Epithelial cell of esophagus (primary cell): ENCODE data around the gene TBC1D26.
"Not testable (repeated sequence)": the region's sequence is repeated elsewhere in the genome, so short reads cannot be mapped to it uniquely, and the experiment has no call there.

ENCODE experiments used
- DNase-seq: peaks from one replicate; pipeline ENCODE4 v3.0.0; 2010; ENCODE audit warnings: low read depth
- H3K4me3 ChIP-seq: 2 replicates; pipeline ENCODE4 v1.5.1; 2011; ENCODE audit warnings: mild to moderate bottlenecking, low read length, control low read depth

TBC1D26 gene

GRCh38 chr17:15731900-15732299, at the start of gene TBC1D26:
Gene TBC1D26, plus strand, starts transcription at chr17:15732283. Its CDS starts 3,066 bp downstream, at chr17:15735349.
- DNase-seq, H3K4me3 ChIP-seq: not testable (repeated sequence)

GRCh38 chr17:15683135-15683534, 48.9 kb upstream of the TBC1D26 start:
- not testable (repeated sequence) for H3K4me3 ChIP-seq, DNase-seq

- DNase-seq: peak; percentile 45
- peak within 1 kb of the TSS; percentile 55 for H3K4me3 ChIP-seq
These were observed 48.1 kb upstream of the TBC1D26 start, which contains the start of gene TRIM16 for GRCh38 chr17:15683824-15684478. Gene TRIM16, minus strand, starts transcription at chr17:15684311. Its CDS starts 32,702 bp downstream, at chr17:15651609.

GRCh38 chr17:15687494-15687893, 44.6 kb upstream of the TBC1D26 start:
- not testable (repeated sequence) for H3K4me3 ChIP-seq, DNase-seq

- not testable (repeated sequence) for DNase-seq
- H3K4me3 ChIP-seq: peak overlapping the region; percentile 52
These were observed 33.1 kb upstream of the TBC1D26 start for GRCh38 chr17:15698967-15699366.

GRCh38 chr17:15699413-15699924, 32.6 kb upstream of the TBC1D26 start, which contains the start of gene ZNF286A:
Gene ZNF286A, plus strand, starts transcription at chr17:15699752. Its CDS starts 578 bp downstream, at chr17:15700330.
- DNase-seq: peak; percentile 99

GRCh38 chr17:15699937-15700336, 32.1 kb upstream of the TBC1D26 start:
- peak overlapping the region; percentile 52 for H3K4me3 ChIP-seq
- not testable (repeated sequence) for DNase-seq

More at GRCh38 chr17:15699413-15699924, 32.6 kb upstream of the TBC1D26 start, which contains the start of gene ZNF286A:
- peak within 1 kb of the TSS; percentile 52 for H3K4me3 ChIP-seq

GRCh38 chr17:15704239-15704638, 27.8 kb upstream of the TBC1D26 start:
- not testable (repeated sequence) for DNase-seq, H3K4me3 ChIP-seq

- not testable (repeated sequence) for DNase-seq, H3K4me3 ChIP-seq
These were observed 27.3 kb upstream of the TBC1D26 start for GRCh38 chr17:15704813-15705212.

- not testable (repeated sequence) for H3K4me3 ChIP-seq, DNase-seq
These were observed 23.2 kb upstream of the TBC1D26 start for GRCh38 chr17:15708879-15709278.

- DNase-seq: not testable (repeated sequence)
These were observed 15.2 kb upstream of the TBC1D26 start for GRCh38 chr17:15716601-15717563.

GRCh38 chr17:15730535-15730934, 1.5 kb upstream of the TBC1D26 start:
- not testable (repeated sequence) for DNase-seq, H3K4me3 ChIP-seq

More at GRCh38 chr17:15716601-15717563, 15.2 kb upstream of the TBC1D26 start:
- H3K4me3 ChIP-seq: not testable (repeated sequence)

- DNase-seq, H3K4me3 ChIP-seq: not testable (repeated sequence)
These were observed 1.2 kb downstream of the TBC1D26 start for GRCh38 chr17:15733174-15733789.

GRCh38 chr17:15736578-15736977, 4.5 kb downstream of the TBC1D26 start:
- H3K4me3 ChIP-seq, DNase-seq: not testable (repeated sequence)
